Renal cortex interstitium (tissue), 11 donors: Measurements from ENCODE around the gene PCSK6. TPM values are rescaled to one million over a fixed set of nuclear protein-coding genes. Genes with fewer than 3 reads are reported as not detected.

Experiments
- DNase-seq, 11 donors: peaks; one replicate each; pipeline ENCODE4 v3.0.0-alpha.2; 2013; ENCODE audit warnings: low read depth in 9 of 11, low spot score in 4 of 11; ENCODE audit errors: extremely low read depth in 1 of 11
- polyA plus RNA-seq, 3 donors: library from polyadenylated mRNA; unstranded; fragments of 120-200 nt; gene quantifications; one replicate each; pipeline ENCODE4 v1.2.1, GENCODE V29; 2013; ENCODE audit not compliant: insufficient read length in 3 of 3

PCSK6 gene
- polyA plus RNA-seq, 3 donors: 7.2 to 8.4 (median 8.3) TPM

DNA sequence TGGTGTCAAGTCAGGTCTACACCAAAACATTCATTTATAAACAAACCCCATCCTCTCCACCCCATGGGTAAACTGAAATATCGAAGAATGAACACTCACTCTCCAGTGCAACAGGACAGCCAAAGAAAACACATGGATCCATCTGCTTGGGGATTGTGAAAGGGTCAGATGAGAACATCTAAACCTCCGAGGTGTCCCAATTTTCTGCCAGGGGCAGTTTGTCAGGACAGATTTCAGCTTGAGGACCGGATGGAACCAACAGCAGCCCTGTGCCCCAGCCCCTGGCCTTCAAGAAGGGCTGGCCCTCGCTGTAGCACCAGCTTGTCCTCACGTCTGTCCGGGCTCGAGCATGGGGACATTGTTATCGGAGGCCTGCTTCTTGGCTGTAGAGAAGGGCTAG lies 45.5 kb downstream of the PCSK6 start:
- DNase-seq: no peak

DNA sequence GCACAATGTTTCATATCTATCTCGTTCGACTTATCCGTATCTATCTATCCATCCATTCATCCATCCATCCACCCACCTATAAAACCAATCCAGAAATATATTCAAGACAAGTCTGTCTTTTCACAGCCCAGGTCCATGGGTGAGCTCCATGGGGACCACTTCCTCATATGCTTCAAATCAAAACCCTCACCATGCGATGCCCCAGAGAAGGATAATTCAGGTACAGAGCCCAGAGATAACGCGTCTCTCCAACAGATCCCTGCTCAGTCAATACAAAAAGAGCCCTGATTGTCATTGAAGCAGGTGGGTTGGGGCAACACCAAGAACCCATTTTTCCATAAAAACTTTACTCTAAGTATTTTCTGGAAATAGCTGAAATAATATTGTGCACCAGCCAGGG lies 47.2 kb downstream of the PCSK6 start:
- no peak for DNase-seq

DNA sequence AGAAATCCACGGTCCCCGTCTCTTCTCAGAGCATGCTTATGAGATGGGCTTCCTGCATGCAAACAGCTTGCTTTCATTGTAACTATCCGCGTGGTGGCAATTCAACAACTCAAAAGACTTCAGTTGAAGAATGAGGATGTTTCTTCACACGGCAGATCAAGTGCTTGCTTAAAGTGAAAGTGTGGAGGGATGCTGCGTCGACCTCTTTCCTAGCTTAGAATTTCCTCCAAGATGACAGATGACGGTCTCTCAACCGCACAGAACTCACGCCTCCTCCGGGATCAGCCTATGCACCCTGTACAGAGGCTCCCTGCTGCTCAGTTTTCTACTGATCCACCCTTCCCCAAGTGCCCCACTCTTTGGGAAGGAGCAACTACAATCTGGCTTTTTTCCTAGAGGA lies 47.8 kb downstream of the PCSK6 start:
- DNase-seq: no peak

DNA sequence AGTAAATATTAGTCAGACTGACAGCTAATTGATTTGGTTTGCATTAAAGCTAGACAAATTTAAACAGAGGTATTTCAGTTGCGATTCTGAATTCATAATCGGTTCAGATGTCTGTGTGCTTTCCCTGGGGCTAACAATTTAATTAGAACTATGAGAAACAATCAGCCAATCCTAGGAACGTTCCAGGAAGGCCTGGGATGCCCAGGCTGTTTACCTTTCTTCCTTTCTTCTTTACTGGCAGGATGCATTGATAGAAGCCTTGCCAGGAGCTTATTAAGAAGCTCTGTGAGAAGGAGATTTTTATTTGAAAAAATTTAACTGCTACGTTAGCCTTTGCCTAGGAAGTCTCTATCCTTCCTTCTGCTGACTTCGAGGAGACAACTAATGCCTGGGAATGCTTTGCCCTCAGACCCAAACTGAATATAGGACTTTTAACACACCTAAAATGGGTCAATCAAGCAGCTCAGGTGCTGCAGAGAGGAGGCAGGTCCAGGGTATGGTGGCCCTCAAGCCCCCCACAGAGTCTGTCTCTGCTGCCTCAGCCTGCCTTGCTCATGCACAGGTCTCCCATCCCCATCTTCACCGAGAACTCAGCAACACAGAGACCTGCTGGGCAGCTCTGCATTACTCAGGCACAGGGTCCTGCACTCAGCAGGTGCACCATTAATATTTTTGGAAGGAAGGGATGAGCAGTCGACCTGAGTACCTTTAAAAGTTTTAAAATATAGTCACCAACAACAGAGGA lies 48.5 kb downstream of the PCSK6 start:
- DNase-seq: no peak

DNA sequence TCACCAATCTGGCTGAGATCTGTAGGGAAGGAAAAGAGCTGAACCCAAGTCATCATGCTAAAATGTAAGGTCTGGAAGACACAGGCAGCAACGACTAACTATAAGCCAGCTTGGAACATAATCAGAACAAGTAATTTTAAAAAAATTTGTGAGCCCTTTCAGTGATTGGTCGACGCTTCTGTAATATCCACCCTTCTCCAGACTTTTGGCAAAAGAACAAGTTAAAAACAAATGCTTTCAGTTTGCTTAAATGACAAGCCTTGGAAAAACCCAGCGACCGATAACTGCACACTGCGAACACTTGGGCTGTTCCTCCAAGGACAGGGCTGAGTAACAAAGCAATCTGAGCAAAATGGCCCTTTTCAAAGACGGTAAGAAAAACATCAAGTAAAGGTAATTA lies 49.6 kb downstream of the PCSK6 start:
- no peak for DNase-seq

DNA sequence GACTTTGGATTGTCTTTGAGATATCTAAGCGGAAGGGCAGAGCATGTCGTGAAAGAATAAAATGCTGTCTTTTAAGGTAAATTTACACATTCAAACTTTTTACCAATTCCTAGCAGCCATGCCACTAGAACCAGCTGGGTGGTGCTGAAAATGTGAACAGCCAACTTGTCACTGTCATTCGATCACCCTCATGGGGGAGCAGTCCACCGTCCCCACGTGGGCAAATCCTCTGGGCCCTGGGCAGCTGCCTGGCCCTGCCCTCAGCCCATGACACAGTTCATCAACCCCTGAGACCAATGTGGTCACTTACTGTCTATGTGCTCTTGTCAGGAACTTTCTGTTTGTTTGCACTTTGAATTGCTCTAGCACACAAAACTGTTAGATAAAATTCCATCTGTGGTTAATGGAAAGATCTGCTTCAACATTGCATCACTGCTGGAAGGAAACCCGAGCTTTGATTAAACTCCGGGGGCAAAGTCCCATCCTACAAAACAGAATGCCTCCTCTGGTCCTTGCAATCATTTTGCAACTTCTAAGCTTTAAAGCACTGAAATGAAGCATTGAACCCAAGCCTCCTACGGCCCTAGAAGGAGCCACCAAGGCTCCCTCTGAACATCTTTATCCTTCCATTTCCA lies 50.1 kb downstream of the PCSK6 start:
- no peak for DNase-seq

DNA sequence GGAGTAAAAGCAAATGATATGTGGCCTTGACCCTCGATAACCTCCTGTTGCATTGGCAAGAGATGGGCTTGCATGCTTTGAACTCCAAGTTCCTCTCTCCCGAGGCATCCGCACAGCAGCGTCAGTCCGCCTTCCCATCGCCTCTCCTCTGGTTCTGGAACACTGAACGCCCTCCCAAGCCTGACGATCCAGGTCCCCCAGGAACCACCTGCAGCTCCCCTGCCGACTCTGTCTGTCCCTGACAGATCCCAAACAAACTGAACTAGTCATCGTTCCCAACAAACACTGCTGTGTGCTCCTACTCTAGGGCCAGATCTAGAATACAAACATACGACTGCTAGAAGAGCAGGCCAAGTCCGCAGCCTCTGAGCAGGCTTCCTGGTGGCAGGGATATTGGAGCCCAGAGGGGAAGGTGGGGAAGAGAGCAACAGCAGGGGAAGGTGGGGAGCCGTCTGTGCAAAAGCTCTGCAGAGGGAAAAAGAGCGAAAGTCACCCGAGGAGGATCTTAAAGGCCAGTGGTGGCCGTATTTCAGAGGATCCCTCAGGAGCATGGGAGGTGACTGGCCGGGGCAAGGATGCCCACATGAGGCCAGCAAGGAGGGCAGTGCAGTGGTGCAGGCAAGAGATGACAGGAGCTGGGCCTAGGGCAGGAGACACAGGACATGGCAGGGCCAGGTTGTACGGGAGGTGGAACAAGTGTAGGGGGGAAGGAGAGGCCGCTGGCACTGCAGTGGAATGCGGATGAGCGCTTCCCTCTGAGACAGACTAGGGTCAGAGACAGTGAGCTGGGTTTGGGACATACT lies 50.8 kb downstream of the PCSK6 start:
- no peak for DNase-seq

DNA sequence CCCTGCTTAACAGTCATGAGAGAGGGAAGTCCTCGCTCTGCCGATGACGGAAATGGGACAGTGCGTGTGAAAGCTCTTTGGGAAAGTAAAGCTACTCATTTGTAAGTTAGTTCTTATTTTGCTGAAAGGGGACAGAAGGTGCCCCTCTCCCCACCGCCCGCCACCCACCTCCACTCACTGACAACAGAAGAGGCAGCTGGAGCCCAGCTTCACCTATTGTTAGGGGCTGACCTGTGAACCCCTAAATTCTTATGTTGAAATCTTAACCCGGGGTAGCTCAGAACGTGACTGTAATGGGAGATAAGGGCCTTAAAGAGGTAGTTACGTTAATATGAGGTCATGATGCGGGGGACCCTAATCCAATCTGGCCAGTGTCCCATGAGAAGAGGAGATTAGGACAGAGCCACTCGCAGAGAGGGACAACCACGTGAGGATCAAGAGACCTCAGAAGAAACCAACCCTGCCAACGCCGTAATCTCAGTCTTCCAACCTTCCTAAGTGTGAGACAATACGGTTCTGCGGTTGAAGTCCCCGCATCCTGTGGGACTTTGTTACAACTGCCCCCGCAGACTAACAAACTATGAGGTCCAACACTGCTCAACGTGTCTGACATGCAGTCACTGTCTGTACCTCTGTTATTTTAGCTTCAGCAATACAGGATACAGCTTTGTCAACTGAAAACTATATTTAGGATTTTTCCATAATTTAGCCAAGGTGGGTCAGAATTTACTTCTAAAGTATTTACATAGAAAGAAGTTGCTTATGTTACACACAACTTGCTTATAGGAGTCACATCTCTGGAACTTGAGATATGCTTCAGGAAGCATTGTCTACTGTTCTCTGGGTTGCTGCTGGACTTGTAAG lies 51.7 kb downstream of the PCSK6 start:
- no peak for DNase-seq

DNA sequence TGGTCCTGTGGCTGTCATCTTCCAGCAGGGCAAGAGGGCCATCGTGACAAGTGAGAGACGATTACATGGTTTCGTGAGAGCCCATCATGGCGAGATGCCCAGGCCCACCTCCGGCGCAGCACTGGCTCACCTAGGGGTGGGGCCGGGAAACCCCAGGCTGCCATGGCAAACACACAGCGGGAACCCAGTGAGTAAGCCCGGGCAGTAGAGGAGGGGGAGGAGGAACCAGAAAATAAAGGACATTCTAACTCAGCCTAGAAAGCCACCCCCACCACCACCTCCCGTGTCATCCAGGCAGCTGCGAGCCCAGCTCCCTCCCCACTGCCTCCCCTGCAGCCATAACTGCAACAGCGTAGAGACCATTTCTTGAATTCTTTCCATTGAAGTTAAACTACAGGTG lies 52.3 kb downstream of the PCSK6 start:
- no peak for DNase-seq

DNA sequence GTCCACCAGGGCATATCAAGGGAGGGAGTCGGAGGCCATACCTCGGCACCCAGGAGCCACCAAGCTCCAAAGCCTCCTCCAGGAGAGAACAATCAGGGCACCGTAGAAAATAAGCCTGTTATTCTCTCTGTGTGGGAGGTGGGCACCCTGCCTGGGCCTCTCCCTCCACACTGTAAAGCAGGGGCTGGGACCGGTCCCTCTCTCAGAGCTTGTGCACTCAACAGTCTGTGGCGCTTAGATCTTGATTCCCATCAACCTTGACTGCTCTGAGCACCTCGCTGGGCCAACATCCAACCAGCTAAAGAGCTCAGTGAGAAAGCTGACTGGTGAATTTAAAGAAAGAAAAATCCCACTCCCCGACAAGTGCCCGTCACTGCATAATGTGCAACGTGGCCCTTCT lies 53.0 kb downstream of the PCSK6 start:
- no peak for DNase-seq

DNA sequence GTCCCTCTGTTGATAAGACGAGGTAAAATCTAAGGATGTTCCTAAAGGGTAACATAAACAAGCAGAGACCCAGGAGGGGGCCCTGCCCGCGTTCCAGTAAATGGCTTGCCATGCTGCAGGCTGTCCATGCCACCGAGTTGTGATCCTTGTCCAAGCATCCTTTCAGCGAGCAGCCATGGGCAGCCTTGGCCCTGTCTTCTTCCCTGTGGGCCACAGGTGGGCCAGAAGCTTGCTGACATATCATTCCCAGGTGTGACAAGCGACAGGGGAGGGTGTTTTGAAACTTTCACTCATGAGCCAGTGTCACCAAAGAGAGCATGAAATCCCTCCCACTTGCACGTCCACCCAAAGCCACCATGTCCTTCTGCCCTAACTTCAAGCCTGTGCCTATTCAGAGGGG lies 53.7 kb downstream of the PCSK6 start:
- DNase-seq: no peak

DNA sequence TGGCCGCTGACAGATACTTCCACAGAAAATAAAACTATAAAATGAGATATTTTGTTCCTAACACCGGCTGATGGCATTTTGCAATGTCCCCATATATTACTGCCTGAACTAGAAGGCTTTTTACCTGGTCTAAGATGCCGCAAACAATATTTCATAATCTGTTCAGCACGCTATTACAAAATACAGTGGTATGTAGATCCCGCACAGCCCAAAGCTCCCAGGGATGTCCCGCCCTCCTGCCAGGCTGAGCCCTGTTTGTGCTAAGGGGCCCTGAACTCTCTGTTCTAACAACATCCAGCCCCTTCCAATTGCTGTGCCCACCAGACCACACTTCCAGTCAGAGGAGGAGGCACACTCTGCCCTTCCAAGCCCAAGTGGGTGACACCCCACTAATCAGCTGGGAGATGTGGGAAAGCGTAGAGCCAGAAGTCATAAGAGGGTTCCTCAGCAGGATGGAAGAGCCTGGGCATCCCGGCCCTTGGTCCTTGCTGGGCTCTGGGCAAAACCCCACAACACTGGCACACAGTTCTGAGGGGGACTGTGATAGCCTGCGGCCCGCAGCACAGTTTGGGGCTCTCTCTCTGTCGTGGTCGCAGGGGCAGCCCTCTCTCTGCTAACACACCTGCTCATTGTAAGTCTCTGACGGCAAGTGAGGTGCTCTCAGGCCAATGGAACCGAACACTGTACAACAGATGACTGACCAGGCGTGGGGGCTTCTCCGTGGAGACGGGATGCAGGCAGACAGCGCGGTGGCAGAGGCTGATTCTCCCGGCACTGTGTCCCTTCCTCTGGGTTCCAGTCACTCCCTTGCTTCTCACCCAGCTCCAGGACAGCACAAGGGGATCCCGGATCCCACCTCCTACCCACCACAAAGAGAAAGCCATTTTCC lies 55.2 kb downstream of the PCSK6 start:
- no peak for DNase-seq

DNA sequence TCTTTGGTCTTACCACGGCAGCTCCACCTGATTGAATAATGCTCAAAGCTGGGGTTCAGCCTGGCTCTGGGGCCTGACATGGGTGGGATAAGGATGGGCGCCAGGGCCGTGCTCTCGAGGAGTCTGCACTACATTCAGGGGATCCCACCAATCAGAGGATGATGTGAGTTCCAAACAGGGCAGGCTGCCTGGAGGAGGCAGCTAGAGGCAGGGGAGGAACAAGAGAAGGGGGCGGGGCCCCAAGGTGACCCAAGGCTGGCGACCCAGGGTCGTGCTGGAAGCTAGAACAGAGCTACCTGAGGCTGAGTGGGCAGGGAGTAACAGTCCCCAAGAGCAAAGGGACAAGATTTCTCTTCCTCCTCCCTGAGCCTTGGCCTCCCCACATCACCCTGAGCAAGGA lies 56.1 kb downstream of the PCSK6 start:
- no peak for DNase-seq

DNA sequence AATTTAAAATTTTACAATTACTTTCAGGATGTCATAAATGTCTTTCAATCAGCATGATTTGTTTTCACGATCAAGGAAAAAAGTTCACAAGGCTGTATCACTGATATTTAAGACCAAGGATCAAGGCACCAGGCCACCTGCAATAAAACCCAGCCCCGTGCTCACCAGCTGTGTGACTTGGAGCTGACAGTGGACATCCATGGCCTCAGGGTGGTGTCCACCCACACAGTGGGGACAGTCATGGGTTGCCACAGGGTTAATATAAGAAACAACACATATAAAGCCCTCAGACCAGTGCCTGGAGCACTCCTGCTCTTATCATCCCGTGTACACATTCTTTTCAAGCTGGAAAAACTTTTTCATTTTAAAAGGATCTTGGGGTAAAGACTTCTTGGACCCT lies 56.5 kb downstream of the PCSK6 start:
- no peak for DNase-seq

DNA sequence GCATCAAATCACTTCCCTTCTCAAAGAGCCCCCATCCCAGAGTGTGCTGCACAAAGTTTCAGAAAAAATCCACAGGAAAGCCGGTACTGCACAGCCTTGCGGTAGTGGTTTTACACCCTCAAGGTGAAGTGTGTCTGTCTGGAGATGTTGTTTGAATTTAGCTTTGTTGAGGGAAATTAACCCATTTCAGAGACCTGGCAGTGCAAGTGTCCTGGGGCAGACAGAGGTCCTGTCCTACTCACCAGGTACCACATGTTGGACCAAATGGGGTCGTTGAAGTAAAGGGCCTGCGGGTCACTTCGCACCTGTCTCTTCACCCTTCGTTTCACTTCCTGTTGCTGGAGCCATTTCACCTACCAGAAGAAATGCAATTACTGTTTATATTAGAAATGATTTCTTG lies 57.8 kb downstream of the PCSK6 start:
- no peak for DNase-seq

DNA sequence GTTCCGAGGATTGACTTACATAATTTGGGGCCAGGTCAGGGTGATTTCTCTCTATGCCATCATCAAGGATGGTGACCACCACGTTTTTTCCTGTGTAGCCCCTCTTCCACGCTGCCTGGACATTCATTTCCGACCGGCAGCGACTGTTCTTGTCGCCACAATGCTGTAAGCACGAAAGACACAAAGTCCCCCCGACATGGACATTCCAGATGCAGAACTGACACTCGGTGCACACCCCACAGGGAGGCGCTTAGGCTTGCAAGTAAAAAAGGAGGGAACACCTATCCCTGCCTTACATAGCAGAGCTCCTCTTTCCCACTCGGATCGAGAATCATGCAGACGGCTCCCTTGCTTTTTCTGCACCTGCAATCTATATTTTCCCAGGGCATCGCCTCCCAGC lies 58.2 kb downstream of the PCSK6 start:
- DNase-seq: no peak

DNA sequence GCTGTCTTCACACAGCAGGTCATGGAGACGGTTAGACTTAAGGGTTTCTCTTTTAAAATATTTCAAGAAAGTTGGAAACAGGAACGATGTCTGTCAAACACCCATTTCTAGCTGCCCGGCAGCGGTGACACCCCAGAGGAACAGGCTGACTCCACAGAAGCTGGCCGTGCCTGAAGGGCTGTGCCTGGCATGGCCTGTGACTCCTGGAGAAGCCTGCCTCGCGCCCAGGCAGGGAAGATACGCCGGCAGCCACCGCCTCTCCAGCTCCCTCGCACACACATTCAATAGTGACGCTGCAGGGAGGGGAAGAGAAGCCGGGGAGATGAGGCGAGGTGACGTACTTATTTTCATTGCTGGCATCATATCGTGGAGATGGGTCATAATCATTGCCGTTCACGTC lies 59.9 kb downstream of the PCSK6 start:
- no peak for DNase-seq

DNA sequence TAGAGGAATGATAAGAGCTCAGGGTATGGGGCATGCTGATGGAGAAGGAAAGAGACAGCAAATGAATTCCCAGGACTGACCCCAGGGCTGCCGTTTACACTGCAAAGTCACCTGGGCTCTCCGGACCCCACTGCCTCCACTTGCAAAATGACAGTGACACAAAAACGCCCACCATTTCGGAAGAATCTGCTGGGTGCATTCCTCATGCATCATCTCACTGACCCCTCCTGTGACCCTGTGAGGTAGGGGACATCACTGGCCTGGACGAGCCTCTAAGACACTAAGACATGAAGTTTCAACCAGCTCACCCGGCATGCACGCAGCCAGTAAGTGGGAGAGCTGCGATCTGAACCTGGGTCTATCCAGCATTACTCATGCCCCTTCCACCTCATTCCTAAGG lies 60.3 kb downstream of the PCSK6 start:
- DNase-seq: no peak
